Fibroblast of the conjunctiva (primary cell): ENCODE results near the gene ZNF784.

Experiments
- DNase-seq: peaks from one replicate; pipeline ENCODE4 v3.0.0-alpha.2; 2010; ENCODE audit warnings: low read depth

The ZNF784 gene

GRCh38 chr19:55602104-55603001, 22.0 kb downstream of the ZNF784 start:
- DNase-seq = no peak

DNA sequence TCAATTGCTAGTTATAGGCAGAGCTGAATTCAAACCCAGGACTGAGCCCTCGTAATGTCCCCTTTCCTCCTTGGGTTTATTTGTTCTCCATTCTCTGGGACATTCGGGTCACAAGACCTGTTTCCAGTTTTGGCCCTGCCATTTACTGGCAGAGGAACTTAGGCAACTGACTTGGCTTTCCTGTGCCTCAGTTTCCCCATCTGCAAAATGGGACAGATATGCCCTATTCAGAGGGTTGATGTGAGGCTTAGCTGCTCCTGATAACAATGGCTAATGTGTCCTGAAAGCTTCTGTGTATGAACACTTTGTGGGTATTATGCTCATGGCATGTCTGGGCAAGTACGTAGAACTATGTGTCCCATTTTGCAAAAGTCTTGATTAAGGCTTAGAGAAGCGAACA, 23.3 kb downstream of the ZNF784 start:
- DNase-seq = no peak

GRCh38 chr19:55600662-55601028, 23.7 kb downstream of the ZNF784 start:
- no peak for DNase-seq

DNA sequence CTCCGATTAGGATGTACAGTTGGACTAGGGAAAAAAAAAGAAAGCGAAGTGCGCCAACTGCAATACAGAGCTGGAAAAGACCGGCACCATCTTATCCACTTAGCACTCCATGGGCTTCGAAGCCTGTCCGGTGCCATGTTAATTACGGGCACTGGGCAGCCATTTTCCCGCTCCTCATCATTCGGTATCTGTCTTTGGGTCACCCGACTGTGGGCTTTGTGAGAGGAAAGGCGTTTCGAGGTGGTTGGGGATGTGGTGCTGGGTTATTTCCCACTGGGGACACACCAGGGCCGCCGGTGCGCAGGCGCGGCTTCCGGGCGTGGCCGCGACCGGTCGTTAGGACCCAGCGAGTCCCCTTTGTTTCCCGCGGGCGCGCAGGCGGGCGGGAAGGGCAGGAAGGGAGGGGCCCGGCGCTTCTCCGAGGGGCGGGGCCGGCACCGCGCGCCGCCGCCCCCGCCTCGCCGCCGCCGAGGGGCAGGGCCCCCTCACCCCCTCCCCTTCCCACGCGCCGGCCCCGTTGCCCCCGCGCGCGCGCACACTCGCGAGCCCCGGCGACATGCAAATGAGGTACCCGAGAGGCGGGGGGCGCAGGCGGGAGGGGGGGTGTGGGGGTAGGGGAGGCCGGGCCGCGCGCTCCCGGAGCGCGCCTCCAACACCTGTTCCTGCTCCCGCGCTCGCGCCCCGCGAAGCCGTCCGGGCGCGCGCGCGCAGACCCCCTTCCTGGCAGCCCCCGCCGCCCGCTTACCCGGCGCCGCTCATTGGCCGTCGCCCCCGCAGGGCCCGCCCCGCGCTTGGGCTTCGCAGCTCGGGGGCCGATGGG, 24.3 kb downstream of the ZNF784 start, which contains the start of gene ZNF524:
Gene ZNF524 (plus strand): TSS at position 447 of the 820 bp plus-strand sequence. CDS start 1,825 bp downstream, outside the sequence.
- DNase-seq = peak; percentile 43

DNA sequence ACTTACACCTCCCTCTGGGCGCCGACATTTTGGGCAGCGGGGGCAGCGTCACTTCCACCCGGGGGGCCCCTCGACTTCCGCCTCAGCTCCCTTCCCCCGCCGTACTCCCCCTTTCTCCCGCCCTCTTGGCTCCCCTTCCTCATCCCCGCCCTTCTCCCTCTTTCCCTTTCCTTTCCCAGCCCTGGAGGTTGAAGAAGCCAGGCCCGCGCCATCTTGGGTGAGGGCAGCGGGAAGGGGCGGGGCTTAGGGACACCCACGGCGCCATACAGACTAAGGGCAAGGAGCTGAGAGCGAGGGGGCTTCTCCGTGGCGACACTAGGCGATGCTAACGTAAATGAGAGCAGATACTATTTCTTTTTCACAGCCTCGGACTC, 24.9 kb downstream of the ZNF784 start, which contains the start of gene FIZ1:
Gene FIZ1 (minus strand): TSS at position 50 of the 374 bp plus-strand sequence. CDS start 1,652 bp downstream, outside the sequence.
- DNase-seq = peak; percentile 98

DNA sequence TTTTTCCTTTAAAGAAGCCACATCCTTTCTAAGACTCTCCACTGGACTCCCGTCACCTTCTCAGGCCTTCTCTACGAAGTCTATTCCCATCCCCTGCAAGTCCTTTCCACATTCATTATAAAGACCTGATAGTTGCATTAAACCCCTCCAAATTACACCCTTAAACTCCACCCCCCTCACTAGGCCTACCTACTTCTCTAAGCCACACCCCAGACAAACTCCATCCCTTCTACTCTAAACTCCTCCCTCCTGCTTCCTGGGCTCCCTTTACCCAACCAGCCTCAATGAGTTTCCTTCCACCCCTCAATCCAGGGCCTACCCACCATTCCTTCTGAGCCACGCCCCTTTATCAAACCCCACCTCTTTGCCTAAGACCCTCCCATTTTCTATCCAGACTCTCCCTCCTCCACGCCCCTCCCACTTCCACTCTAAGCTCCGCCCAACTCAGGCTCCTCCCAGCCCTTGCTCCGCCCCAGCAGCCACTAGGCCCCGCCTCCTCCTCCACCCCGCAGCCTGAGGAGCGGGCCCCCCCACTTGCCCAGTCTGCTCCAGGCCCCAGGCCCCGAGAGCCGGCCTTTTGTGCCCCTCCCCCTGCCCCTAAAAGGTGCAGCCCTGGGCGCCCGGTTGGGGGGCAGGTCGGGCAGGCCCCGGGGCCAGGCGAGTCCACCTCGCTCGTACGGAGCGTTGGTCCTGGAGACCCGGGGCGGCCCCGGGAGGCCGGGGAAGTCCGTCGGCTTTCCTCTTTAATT, 25.5 kb downstream of the ZNF784 start:
- peak; percentile 94 for DNase-seq

- no peak for DNase-seq
Measured at GRCh38 chr19:55598034-55598433, 26.3 kb downstream of the ZNF784 start.

DNA sequence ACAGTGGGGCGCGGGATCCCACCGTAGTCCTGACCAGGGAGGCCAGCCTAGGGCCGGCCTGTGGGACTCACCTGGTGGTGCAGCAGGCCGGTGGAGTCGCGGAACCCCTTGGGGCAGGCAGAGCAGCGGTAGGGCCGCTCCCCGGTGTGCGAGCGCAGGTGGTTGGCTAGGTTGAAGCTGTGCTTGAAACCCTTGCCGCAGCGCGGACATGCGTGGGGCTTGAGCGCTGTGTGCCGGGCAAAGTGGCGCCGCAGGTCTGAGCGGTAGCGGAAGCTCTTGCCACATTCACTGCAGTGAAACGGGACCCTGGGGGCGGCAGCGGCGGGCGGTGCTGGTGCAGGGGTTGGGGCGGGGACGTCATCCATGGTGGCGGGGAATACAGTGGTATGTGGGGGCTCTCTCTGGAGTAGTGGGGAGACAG, 26.9 kb downstream of the ZNF784 start:
- DNase-seq = no peak

GRCh38 chr19:55596304-55596703, 28.1 kb downstream of the ZNF784 start:
- DNase-seq = no peak

- no peak for DNase-seq
Measured at GRCh38 chr19:55594996-55595545, 29.3 kb downstream of the ZNF784 start.

DNA sequence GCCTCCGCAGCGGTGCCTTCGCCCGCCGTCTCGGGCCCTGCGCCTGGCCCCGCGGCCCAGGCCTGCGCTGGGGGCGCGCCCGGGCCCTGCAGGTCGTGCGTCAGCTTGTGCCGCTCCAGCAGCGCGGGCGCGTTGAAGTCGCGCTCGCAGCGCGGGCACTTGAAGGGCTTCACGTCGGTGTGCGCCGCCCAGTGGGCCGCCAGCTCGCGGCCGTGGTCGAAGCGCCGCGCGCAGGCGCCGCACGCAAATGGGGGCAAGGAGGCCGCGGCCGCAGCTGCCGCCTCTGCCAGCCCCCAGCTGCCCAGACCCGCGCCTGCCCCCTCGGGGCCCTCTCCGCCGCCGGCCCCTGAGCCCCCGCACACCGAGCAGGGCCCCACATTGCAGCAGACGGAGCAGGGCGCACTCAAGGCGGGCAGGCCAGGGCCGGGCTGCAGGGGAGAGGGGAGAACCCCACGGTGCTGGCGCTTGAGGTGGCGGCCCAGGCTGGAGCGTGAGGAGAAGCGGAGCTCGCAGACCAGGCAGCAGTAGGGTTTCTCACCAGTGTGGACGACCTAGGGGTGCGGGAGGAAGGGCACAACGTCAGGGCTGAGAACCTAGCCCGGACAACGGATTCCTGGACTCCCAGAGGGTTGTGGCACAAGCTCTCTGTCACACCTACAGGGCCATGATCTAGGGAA, 31.1 kb downstream of the ZNF784 start:
- no peak for DNase-seq

GRCh38 chr19:55592391-55593090, 31.8 kb downstream of the ZNF784 start:
- no peak for DNase-seq

GRCh38 chr19:55591555-55591954, 32.8 kb downstream of the ZNF784 start:
- DNase-seq = no peak

- no peak for DNase-seq
Measured at GRCh38 chr19:55590617-55591016, 33.7 kb downstream of the ZNF784 start.

GRCh38 chr19:55590109-55590508, 34.3 kb downstream of the ZNF784 start:
- DNase-seq = no peak

GRCh38 chr19:55588738-55589137, 35.6 kb downstream of the ZNF784 start:
- no peak for DNase-seq

DNA sequence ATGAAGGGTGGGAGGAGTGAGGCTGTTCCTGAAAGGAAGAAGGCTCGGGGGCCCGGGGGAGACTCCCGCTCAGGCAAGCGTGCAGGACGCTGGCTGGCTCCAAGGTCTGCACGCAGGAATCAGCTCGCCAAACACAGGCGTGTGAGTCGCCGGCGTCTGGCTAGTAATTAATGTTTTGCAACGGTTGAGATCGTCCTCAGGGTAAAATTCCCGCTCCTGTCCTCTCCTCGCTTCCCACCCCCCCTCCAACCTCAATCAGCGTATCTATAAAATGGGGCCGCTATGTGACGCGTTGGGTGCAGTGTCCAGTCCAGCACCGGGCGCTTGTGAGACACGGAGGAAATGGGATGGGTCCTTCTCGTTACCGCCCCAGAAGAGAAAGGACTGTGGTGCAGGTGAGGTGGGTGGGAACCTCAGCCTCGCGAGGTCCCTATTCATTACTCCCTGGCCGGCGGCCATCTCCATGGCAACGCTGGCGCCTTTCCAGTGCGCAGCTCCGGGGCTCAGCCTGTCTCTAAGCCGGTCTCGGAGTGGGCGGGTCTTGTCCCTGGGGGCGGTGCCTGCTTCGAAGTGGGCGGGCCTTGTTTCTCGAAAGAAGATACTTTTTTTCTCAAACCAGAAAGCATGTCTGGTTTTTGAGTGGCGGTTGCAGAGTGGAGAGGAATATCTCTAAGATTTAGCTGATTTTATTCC, 37.2 kb downstream of the ZNF784 start:
- DNase-seq = peak; percentile 82

GRCh38 chr19:55585658-55586339, 38.6 kb downstream of the ZNF784 start:
- DNase-seq = peak; percentile 53

- no peak for DNase-seq
Measured at GRCh38 chr19:55584871-55585270, 39.5 kb downstream of the ZNF784 start.
